SJCRH30 (cell line): ENCODE data around the gene CCDC107. TPM values are rescaled to one million over a fixed set of nuclear protein-coding genes. Genes with fewer than 3 reads are reported as not detected.

Source experiments
- DNase-seq, 2 experiments: peaks; one replicate each; pipeline ENCODE4 v3.0.0-alpha.2; 2015 to 2020
- H3K27ac ChIP-seq: fragments of 250-450 bp; sonication (Bioruptor Pico); 2 replicates; pipeline ENCODE4 v1.5.1; 2020; ENCODE audit warnings: mild to moderate bottlenecking, moderate library complexity
- H3K27me3 ChIP-seq: fragments of 250-450 bp; sonication (Bioruptor Pico); 2 replicates; pipeline ENCODE4 v1.5.1; 2020; ENCODE audit warnings: mild to moderate bottlenecking, moderate library complexity
- H3K36me3 ChIP-seq: fragments of 250-450 bp; sonication (Bioruptor Pico); 2 replicates; pipeline ENCODE4 v1.5.1; 2020; ENCODE audit warnings: mild to moderate bottlenecking, moderate library complexity
- H3K4me1 ChIP-seq: fragments of 250-450 bp; sonication (Bioruptor Pico); 2 replicates; pipeline ENCODE4 v1.5.1; 2020; ENCODE audit warnings: mild to moderate bottlenecking, moderate library complexity
- H3K4me3 ChIP-seq: fragments of 250-450 bp; sonication (Bioruptor Pico); 2 replicates; pipeline ENCODE4 v1.5.1; 2020; ENCODE audit warnings: mild to moderate bottlenecking, moderate library complexity
- H3K9me3 ChIP-seq: fragments of 250-450 bp; sonication (Bioruptor Pico); replicated peaks from 2 replicates; pipeline ENCODE4 v1.5.1; 2020; ENCODE audit warnings: mild to moderate bottlenecking, moderate library complexity
- total RNA-seq: library from RNA; depleted of rRNA; stranded (reverse); fragments of >200 nt; shearing (Covaris generic); gene quantifications from 2 replicates; pipeline ENCODE4 v1.2.3, GENCODE V29; 2014

The CCDC107 gene
- total RNA-seq, 1 experiment from 2014 or later = 6.6 TPM

- DNase-seq = no peak
- Histone ChIP-seq H3K4me1 (no peaks in the 10 kb centered on the region), H3K4me3 (no peak overlapping the region), H3K27me3 (no peaks in the 10 kb centered on the region), H3K9me3 (no peaks in the 10 kb centered on the region), H3K36me3 (peaks cover 26% of the 10 kb centered on the region), H3K27ac (no peak overlapping the region)
Measured at GRCh38 chr9:35679766-35680330, 21.8 kb downstream of the CCDC107 start.

GRCh38 chr9:35680331-35681105 lies 22.4 kb downstream of the CCDC107 start:
- no peaks in the 10 kb centered on the region for H3K9me3 ChIP-seq
- H3K27ac ChIP-seq = no peak overlapping the region
- H3K27me3 ChIP-seq = no peaks in the 10 kb centered on the region
- no peaks in the 10 kb centered on the region for H3K4me1 ChIP-seq
- no peak for DNase-seq
- no peak overlapping the region for H3K4me3 ChIP-seq
- peaks cover 33% of the 10 kb centered on the region for H3K36me3 ChIP-seq

- Histone ChIP-seq H3K4me1 (no peaks in the 10 kb centered on the region), H3K4me3 (no peak overlapping the region), H3K27me3 (no peaks in the 10 kb centered on the region), H3K36me3 (peaks cover 41% of the 10 kb centered on the region), H3K27ac (no peak overlapping the region), H3K9me3 (no peaks in the 10 kb centered on the region)
- no peak for DNase-seq
Measured at GRCh38 chr9:35681341-35682002, 23.4 kb downstream of the CCDC107 start.

- Histone ChIP-seq H3K27me3 (no peaks in the 10 kb centered on the region), H3K9me3 (no peaks in the 10 kb centered on the region), H3K4me1 (no peaks in the 10 kb centered on the region; the same call in 1 of the 2 replicates), H3K36me3 (peaks cover 41% of the 10 kb centered on the region), H3K4me3 (no peak overlapping the region), H3K27ac (no peak overlapping the region)
- DNase-seq = no peak
Measured at GRCh38 chr9:35682051-35682450, 24.0 kb downstream of the CCDC107 start.

GRCh38 chr9:35682520-35683315 lies 24.6 kb downstream of the CCDC107 start:
- no peaks in the 10 kb centered on the region for H3K9me3 ChIP-seq
- H3K4me1 ChIP-seq = peaks cover 5% of the 10 kb centered on the region
- no peak overlapping the region for H3K4me3 ChIP-seq
- H3K36me3 ChIP-seq = peaks cover 48% of the 10 kb centered on the region
- H3K27me3 ChIP-seq = no peaks in the 10 kb centered on the region
- DNase-seq = no peak
- no peak overlapping the region for H3K27ac ChIP-seq

GRCh38 chr9:35683323-35683722 lies 25.2 kb downstream of the CCDC107 start:
- peaks cover 53% of the 10 kb centered on the region for H3K36me3 ChIP-seq
- no peak overlapping the region for H3K4me3 ChIP-seq
- peaks cover 11% of the 10 kb centered on the region for H3K4me1 ChIP-seq
- no peak overlapping the region for H3K27ac ChIP-seq
- no peaks in the 10 kb centered on the region for H3K9me3 ChIP-seq
- H3K27me3 ChIP-seq = no peaks in the 10 kb centered on the region
- no peak for DNase-seq

- no peak overlapping the region for H3K4me3 ChIP-seq
- DNase-seq = no peak
- H3K27ac ChIP-seq = no peak overlapping the region
- H3K36me3 ChIP-seq = peaks cover 53% of the 10 kb centered on the region
- no peaks in the 10 kb centered on the region for H3K9me3 ChIP-seq
- H3K4me1 ChIP-seq = peaks cover 13% of the 10 kb centered on the region
- H3K27me3 ChIP-seq = no peaks in the 10 kb centered on the region
Measured at GRCh38 chr9:35684921-35685320, 26.8 kb downstream of the CCDC107 start.

GRCh38 chr9:35685506-35685905 lies 27.4 kb downstream of the CCDC107 start:
- peaks cover 13% of the 10 kb centered on the region for H3K4me1 ChIP-seq
- H3K9me3 ChIP-seq = no peaks in the 10 kb centered on the region
- DNase-seq = no peak
- H3K27ac ChIP-seq = no peak overlapping the region
- peaks cover 53% of the 10 kb centered on the region for H3K36me3 ChIP-seq
- no peaks in the 10 kb centered on the region for H3K27me3 ChIP-seq
- no peak overlapping the region for H3K4me3 ChIP-seq

GRCh38 chr9:35686222-35687203 lies 28.4 kb downstream of the CCDC107 start:
- H3K36me3 ChIP-seq = peaks cover 53% of the 10 kb centered on the region
- no peak for DNase-seq
- no peak overlapping the region for H3K4me3 ChIP-seq
- no peak overlapping the region for H3K27ac ChIP-seq
- no peaks in the 10 kb centered on the region for H3K27me3 ChIP-seq
- no peaks in the 10 kb centered on the region for H3K9me3 ChIP-seq
- peaks cover 13% of the 10 kb centered on the region for H3K4me1 ChIP-seq

GRCh38 chr9:35687306-35687705 lies 29.2 kb downstream of the CCDC107 start:
- Histone ChIP-seq H3K9me3 (no peaks in the 10 kb centered on the region), H3K4me1 (peaks cover 13% of the 10 kb centered on the region), H3K36me3 (peaks cover 53% of the 10 kb centered on the region), H3K27me3 (no peaks in the 10 kb centered on the region), H3K27ac (no peak overlapping the region), H3K4me3 (no peak overlapping the region)
- DNase-seq = no peak

GRCh38 chr9:35687972-35688557 lies 30.0 kb downstream of the CCDC107 start:
- Histone ChIP-seq H3K4me3 (peak overlapping the region; percentile 98), H3K4me1 (peaks cover 13% of the 10 kb centered on the region), H3K9me3 (no peaks in the 10 kb centered on the region), H3K36me3 (peaks cover 45% of the 10 kb centered on the region), H3K27ac (peak overlapping the region; percentile 97; the same call in 1 of the 2 replicates), H3K27me3 (no peaks in the 10 kb centered on the region)
- DNase-seq = no peak

GRCh38 chr9:35688558-35689541 lies 30.8 kb downstream of the CCDC107 start:
- Histone ChIP-seq H3K9me3 (no peaks in the 10 kb centered on the region), H3K27ac (peak overlapping the region; percentile 97), H3K4me1 (peaks cover 13% of the 10 kb centered on the region), H3K36me3 (peaks cover 37% of the 10 kb centered on the region), H3K4me3 (peak overlapping the region; percentile 98), H3K27me3 (no peaks in the 10 kb centered on the region)
- peak; percentile 33 to 59 for DNase-seq
